OCI-LY3 (cell line): ENCODE data around the gene CDAN1.

ENCODE experiments used
- CTCF ChIP-seq: fragments of 200-600, 300-600 bp; sonication (generic); IDR thresholded peaks from 2 replicates; pipeline ENCODE4 v1.5.1; 2014; ENCODE audit warnings: antibody characterized with exemption, low read length, low read depth
- EZH2phosphoT487 ChIP-seq: fragments of 200-600 bp; shearing (Covaris generic); IDR thresholded peaks from 2 replicates; pipeline ENCODE4 v1.6.1; 2018; ENCODE audit warnings: antibody characterized with exemption, mixed run types, low read depth

GRCh38 chr15:42728972-42729371 lies 8.0 kb downstream of the CDAN1 start:
- TF ChIP-seq CTCF (no peak), EZH2phosphoT487 (no peak)
